DMS153 treated with DMSO at 0.1 percent for 48 hours (cell line): ENCODE results near the gene PDE4D.

Experiments used
- DNase-seq: peaks from one replicate; lab custom pipeline; 2025; ENCODE audit not compliant: unreplicated experiment; lab: John Stamatoyannopoulos, UW

The PDE4D gene

DNA sequence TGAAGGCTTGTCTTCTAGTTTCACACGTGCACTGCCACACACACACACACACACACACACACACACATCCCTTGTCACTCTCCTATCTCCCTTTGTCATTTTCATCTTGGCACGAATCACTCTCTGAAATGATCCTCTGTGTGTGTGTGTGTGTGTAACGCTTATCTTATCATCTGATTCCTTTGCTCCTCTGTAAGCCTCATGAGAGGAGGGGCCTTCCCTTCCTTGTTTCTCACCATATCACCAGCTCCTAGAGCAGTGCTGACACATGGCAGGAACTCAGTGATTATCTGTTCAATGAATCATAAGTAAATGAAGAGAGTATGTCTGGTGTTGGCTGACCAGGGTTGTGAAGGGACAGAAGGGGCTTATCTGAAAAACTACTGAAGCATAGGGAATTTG lies 53.3 kb downstream of the PDE4D start:
- DNase-seq = no peak

DNA sequence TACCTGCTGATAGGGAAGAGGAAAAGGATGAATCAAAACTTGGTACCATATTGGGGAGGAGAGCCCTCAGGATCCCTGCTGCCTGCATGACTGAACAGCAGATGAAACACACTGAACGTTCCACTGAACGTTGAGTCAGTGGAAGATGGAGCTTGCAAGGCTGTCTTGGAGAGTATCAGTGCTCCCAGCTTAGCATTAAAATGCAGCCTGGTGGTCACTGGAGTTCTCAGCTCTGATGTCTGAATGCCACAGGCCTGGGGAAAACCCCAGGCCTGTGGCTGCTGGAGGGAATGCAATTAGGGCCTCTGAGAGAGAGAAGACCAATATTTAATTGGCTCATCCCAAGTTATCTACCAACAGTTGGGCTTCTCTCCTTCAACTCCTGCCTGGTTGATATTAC lies 54.5 kb downstream of the PDE4D start:
- no peak for DNase-seq

DNA sequence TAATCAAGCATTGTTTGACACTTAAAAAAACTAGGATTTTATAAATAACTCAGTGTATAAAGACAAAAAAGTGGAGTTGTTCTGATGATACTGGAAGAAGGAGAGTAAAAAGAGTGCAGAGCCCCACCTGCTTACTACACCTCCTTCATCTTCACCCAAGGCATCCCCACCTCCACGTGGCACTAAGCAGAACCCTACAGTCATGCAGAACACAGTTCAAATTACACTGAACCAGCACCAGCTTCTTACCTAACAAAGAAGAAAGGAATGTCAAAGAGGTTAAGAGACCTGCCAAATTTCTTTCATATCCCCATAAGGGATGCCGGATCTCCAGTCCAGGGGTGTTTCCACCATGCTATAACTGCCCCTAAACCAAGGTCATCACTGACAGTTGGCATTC lies 55.5 kb downstream of the PDE4D start:
- DNase-seq = no peak

DNA sequence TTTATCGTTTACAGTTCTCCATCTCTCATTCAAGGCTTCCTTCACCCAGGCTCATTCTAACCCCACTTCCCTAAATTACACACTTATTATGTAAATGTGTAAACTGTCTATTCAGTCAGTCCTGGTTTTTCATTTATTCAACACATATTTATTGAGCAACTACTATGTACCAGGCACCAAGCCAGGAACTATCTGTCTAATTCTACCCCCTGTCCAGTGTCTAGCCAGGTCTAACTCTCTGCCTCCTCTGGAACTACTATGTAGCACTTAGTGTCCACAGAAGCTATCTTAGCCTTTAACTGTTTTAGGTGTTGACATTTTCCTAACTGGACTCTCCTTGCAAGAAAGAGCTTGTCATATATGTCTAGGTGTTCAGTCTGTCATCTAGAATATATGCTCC lies 56.5 kb downstream of the PDE4D start:
- no peak for DNase-seq

DNA sequence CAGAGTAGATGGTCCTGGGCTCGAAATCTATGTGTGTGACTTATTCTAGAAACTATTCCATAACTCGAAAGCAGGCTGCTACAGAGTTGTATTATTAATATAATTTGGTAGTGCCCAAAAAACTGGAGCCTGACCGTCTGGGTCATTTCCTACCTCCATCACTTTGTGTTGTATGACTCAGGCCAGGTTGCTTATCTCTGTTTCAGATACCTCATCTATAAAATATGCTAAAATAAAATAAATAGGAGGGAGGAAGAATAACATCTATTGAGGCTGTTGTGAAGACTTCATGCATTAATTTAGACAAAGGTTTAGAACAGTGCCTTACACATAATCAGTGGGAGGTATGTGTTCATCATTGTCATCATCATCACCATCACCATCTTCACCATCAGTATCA lies 57.7 kb downstream of the PDE4D start:
- DNase-seq = no peak

DNA sequence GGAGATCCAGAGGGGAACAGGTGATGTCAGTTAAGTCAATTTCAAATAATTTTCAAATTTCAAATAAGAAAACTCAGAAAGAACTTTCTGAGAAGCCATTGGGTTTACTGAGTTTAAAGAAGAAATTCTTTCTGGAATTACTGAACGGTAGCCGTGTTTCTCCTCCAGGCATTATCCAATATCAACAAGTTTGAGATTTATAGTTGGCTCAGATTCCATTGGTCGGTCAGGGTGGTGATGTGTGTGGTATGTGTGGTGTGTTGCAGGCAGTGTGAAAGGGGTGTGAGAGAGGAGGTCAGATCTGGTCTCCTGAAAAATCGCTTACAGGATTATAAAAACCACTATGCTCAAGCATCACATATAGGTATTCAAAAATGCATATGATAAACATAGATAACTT lies 60.1 kb downstream of the PDE4D start:
- no peak for DNase-seq

DNA sequence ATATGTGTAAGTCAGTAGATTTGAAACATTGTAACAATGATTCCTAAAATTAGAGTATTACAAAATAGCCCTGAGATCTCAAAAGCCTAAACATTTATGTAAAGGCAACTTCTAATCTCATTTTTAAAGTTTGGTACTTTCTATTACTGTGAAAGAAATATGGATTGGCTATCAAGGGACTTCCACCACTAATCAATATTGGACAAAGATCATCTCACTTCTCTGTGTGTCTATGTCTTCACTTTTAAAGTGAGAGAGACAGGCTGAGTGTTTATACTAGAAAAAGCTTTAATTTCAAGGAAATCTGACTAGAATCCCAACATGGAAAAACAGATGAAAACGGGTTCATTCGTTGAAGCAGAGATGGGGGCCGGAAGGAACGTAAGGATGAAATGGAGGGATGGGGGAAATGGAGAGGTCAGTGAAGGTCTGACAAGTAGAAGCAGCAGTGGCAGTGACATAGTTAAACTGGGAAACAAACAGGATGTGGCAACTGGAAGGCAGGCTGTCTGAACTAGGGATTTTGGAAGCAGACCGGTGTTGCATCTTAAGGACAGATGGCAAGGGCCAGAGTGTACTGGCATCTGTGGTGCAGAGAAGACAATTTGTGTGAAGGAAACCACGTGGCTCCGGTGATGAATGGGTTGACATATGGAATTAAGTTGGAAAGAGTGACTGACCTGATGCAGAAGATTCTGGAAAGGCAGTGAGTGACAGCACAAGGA lies 60.8 kb downstream of the PDE4D start:
- DNase-seq = no peak

DNA sequence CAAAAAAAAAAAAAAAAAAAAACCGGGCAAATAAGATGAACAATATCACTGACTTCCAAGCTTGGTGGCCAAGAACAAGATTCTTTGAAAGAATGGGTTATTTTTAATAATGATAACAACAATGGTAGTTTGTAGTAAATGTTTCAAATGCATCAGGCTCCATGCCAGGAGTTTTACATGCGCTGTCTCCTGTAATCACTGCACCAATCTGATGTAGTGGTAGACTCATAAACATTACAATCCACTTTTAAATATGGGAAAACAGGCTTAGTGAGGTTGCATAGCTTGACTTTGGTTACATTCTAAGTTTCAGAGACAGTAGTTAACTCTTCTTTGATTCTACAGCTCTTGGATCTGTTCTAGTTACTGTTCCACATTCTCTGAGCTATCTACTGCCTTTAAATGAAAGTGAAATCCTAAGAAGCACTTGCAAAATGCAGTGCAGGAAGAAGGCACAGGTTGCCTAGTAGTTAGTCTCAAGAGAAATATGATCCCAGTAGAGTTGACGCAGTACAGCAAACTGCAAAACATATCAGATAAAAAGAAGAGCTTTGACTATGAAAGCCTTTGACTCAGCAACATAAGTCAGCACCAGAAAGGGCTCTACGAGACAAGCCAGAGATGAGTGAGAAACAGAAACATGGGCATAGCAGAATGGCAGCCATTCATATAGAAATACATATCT lies 62.1 kb downstream of the PDE4D start:
- DNase-seq = no peak

DNA sequence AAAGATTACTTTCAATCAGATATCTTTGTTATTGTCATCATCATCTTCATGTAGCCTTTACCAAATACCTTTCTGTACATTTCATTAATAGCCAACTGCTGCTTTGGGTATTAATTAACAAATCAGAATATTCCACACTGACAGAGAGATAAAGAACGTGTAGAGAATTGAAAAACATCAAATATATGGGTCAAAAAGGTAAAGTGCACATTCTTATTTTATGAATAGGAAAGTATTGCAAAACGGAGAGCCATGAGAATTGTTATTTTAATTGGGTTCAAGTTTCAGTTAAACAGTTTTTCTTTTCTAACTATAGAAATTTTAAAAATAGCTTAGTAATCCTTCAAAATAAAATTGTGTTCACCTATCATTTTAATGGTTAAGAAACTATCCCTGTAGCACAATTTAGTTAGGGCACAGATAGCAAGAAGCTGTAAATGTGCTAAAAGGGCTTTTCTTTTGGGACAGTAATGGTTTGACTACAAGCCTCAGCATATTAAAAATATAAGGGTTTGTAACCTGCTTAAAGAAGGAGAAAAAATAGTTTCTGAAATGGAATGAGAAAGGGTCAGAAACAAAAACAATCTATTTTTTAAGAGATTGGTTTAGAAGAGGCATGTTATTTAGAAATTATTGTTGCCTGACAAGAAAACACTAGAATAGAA lies 62.9 kb downstream of the PDE4D start:
- no peak for DNase-seq

DNA sequence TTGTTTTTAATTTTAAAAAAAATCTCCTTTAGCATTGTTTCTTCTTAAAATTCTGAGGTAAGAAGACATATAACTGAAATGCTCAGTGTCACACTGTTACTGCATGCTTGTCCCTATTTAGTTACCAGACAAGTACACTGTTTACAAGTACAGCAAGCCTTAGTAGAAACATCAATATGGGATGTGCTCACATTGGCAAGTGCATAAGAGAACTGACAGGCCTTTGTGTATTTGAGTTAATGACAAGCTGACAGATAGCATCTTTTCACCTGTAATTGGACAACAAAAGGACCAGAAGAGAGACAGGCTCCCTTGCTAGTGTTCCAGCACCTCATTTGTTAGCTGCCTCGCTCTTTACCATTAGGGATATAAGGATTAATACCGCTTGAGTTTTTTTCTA lies 63.6 kb downstream of the PDE4D start:
- no peak for DNase-seq

DNA sequence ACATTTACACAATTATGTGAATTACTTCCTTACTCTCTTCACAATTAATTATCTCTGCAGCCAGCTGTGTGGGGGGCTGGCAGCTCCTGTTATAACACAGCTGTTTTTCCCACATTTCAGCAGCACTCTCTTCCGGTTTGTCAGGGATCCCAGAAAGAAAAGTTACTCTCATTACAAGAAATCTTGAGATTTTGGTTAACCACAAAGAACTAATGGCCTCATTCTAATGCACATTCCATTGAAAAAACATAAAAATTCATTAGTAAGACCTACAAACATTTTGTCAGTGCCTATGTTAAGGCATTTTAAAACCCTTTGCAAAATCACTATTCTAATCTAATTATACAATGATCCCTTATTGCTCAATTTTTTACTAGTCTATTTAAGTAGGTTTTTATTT lies 64.1 kb downstream of the PDE4D start:
- no peak for DNase-seq

DNA sequence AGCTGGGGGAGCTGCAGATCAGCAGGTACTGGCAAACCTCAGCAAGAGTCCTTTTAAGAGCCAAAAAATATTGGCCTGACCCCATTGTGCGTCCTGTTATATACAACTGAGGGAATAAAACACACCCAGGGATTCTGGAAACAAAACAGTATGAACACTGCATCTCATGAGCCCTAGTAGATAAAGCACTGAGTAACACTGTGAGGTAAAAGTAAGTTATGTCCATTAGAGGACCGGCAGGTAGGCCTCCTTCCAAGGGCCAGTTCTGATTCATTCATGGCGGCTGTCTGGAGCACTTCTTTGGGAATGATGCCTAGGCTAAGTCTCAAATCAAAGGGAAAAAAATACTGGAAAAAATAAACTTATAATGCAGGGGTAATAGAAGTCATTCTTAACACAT lies 64.9 kb downstream of the PDE4D start:
- DNase-seq = no peak

DNA sequence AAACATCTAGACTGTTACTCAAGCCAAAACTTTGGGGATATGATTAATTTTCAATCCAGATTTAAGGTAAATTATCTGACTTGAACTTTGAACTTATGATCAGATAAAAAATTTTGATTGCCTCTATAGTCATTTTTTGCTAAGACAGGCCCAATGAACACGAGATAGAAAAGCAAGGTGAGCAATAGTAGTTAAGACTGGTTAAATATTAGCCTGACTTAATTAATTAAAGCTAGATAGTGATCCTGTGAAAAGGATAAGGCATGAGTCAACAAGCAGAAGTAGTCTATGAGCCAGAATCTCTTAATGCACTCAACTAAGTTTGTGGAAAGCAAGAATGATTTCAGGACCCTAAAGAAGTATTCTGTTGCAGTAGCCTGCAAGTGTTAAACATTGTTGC lies 66.5 kb downstream of the PDE4D start:
- DNase-seq = no peak

DNA sequence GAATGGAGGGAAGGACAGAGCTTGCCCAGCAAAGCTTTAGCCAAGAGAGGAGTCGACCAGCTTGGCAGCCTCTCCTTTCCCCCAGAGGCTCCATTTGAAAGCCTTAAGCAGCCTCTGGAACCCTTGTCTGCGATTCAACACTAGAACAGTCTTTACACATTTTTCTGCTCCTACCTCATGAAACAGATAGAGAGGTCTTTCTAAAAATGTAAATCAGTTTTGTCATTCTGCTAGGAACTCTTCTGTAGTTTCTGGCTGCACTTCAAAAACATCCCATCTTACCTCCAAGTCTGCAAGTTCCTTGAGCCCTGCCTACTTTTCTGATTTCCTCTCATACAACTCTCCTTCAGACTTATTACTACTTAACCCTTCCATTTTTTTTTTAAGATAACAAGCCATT lies 70.1 kb downstream of the PDE4D start:
- no peak for DNase-seq

DNA sequence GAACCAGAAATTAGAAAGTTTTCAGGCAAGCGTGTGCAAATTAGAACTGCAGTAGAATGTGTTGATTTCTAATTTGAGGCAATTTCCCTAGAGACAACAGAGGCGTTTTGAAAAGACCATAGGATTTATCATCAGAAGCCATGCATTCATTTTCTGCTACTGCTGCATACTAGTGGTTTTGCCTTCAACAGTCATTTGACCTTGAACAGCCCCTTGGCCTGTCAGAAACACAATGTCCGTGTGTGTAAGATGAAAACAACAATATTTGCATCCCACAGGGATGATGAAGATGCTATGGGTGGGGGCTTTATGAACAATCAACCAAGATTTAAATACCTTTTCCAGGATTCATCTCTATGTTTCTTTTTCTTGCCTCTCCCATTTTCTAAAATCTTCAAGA lies 73.7 kb downstream of the PDE4D start:
- DNase-seq = no peak

DNA sequence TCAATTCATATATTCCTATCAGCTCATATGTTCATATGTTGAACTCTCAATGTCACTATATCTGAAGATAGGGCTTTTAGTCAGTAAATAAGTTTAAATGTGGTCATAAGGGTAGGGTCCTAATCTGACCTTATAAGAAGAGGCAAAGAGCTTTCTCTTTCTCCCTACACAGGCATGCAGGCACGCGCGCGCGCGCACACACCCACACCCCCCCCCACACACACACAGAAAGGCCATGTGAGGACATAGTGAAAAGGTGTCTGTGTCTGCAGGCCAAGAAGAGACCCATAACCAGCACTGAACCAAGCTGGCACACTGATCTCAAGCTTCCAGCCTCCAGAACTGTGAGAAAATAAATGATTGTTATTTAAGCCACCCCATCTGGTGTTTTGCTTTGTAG lies 76.0 kb downstream of the PDE4D start:
- no peak for DNase-seq

DNA sequence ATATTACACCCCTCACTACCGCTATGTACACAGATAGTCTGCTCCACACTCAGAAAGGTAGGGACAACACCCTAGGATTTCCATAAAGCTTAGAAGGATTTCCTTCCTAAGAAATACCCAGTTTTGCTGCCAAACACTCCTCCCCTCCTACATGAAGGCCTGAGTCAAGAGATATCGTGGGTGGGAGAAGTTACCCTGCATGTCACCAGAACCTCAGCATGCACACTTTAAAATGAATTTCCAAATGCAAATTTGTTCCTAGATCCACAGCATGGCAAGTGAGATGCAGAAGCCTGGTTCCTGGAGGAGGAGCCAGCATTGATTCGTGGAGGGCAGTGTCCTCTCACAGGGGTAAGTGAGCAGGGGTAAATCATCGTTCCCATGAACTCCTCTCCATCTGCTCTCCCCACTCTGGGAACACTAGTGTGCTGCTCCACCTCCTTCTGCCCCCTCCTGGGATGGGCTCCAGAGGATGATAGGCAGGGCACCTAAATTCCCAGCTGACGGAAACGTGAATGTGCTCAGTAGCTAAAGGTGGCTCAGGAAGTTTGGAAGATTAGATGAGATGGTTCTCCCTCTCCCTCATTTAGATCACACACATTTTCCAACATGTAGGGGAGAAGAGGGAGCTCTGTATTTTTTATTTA lies 76.7 kb downstream of the PDE4D start:
- DNase-seq = no peak

DNA sequence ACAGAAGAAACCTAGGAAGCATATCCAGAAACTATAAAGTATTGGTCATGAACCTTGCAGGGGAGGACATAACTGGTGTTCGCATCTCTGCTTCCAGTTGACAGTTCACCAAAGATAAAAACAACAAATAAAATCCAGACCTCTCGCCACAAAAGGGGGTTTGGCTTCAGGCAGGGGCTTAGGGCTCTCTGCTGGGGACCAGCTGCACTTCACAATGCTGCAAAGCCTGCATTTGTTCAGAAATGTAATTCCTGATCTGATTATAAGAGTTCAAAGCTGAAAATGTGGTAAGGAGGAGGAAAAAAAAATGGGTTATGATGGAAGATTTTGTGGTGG lies 79.0 kb downstream of the PDE4D start:
- no peak for DNase-seq

DNA sequence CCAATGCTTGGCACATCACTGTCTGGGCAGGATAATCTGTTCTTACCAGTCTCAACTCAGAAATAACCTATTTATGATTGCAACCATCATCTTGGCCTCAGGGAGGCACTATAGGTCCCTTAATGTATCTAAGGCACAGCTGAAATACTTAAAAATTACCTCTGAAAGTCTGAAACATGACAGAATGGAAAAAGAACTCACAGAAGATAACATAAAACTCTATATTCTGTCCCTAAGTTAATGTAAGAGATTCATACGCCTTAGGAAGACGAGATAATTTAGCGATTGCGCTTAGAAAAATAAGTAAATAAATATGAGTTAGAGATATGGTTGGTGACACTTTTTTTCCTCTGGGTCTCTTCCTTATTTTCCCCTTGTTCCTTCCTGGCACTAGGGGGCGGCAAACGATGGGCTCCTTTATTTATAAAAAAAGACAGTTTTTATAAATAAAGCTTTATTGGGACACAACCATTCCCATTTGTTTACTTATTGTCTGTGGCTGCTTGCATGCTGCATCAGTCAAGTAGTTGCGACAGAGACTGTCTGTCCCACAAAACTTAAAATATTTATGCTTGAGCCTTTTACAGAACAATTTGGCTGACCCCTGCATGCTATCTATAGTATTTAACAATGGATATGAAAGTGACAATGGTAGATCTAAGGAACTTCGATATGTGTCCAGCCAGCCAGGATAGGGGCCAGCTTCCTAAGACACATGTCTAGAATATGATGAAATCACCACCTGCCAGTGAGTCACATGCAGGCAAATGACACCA lies 79.6 kb downstream of the PDE4D start:
- DNase-seq = peak; percentile 12

DNA sequence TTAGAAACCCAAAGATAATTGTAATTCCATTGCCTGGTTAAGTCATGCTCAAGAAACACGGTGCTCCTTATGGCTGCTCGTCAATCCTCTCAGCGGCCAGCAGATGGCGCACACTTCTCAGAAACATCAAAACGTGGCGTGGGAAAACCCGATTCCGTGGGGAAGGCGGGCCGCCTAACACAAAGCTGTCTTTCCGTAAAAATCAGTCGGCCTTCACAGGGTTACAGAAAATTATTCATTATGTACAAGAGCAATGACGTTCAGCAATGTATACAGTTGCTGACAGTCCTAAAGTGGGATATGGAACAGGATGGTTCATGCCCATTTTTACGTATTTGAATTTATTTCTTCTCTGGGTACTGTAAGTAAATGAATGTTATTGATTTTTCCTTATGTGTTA lies 83.5 kb downstream of the PDE4D start:
- no peak for DNase-seq

DNA sequence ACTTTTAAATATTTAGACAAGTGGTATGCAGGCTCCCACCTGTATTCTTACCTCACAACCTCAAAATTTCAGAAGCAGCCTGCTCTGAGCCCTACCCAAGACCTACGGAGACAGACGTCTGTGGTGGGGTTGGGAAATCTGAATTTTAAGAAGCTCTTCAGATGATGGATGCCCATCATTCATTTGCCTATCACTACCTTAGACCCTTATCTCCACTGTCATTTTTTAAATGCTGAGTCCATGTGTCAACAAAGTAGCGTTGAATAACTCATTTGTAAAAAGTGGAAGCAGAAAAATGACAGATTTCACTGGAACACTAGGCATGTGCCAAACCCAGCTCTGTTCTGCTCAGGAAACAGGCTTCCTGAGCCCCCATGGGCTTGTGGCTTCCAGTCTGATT lies 85.7 kb downstream of the PDE4D start:
- DNase-seq = no peak
